Lung (tissue), 12 donors: ENCODE data around the gene CELSR1. TPM values are rescaled to one million over a fixed set of nuclear protein-coding genes. Genes with fewer than 3 reads are reported as not detected.

ENCODE experiments used
- ATAC-seq: fragments of 200-7000 bp; cut with Tn5 transposase; one replicate; pipeline ENCODE4 v1.9.1; 2020; ENCODE audit warnings: moderate number of reproducible peaks; ENCODE audit not compliant: insufficient read depth, low FRiP score
- DNase-seq, 3 donors: peaks; one replicate each; pipeline ENCODE4 v3.0.0-alpha.2; 2013 to 2017
- H3K27ac ChIP-seq, 2 donors: one replicate each; pipeline ENCODE4 v1.5.1; 2013; ENCODE audit warnings: mild to moderate bottlenecking in 2 of 2, moderate library complexity in 2 of 2, control low read depth in 1 of 2, inconsistent platforms in 1 of 2, low read depth in 1 of 2, low read length in 1 of 2
- H3K27me3 ChIP-seq, 3 donors: one replicate each; pipeline ENCODE4 v1.5.1; 2013; ENCODE audit warnings: low read length in 2 of 3; ENCODE audit not compliant: control insufficient read depth in 3 of 3, insufficient read depth in 3 of 3
- H3K36me3 ChIP-seq, 4 donors: one replicate each; pipeline ENCODE4 v1.5.1; 2013; ENCODE audit warnings: low read length in 4 of 4, mild to moderate bottlenecking in 1 of 4, moderate library complexity in 1 of 4; ENCODE audit not compliant: control insufficient read depth in 4 of 4, insufficient read depth in 4 of 4
- H3K4me1 ChIP-seq, 5 donors: one replicate each; pipeline ENCODE4 v1.5.1; 2013; ENCODE audit warnings: low read length in 5 of 5, mild to moderate bottlenecking in 2 of 5, moderate library complexity in 1 of 5; ENCODE audit not compliant: control insufficient read depth in 5 of 5, insufficient read depth in 5 of 5
- H3K4me3 ChIP-seq: one replicate; pipeline ENCODE4 v1.5.1; 2013; ENCODE audit warnings: mild to moderate bottlenecking, control low read depth, moderate library complexity
- H3K9ac ChIP-seq, 2 donors: one replicate each; pipeline ENCODE4 v1.5.1; 2013; ENCODE audit warnings: low read length in 2 of 2, control low read depth in 1 of 2; ENCODE audit not compliant: insufficient read depth in 1 of 2
- H3K9me3 ChIP-seq, 4 donors: one replicate each; pipeline ENCODE4 v1.5.1; 2013; ENCODE audit warnings: low read length in 3 of 4, mild to moderate bottlenecking in 1 of 4, moderate library complexity in 1 of 4; ENCODE audit not compliant: control insufficient read depth in 4 of 4, insufficient read depth in 3 of 4
- CTCF ChIP-seq: IDR thresholded peaks from 2 replicates; pipeline ENCODE4 v1.5.1; 2012; ENCODE audit warnings: mild to moderate bottlenecking; ENCODE audit errors: control extremely low read depth, extremely low read depth
- WGBS, 2 donors: extraction: QIAGEN DNeasy Blood & Tissue Kit; methylation state at CpG; one replicate each; pipeline ENCODE4 v1.1.7; 2013; 5-methylcytosine and 5-hydroxymethylcytosine counted together
- polyA plus RNA-seq, 2 donors: library from polyadenylated mRNA; stranded (reverse); fragments of 200-250 nt; gene quantifications; one replicate each; pipeline ENCODE4 v1.2.1, GENCODE V29; 2013
- total RNA-seq, 2 donors: library from RNA; depleted of rRNA in 1 of 2; stranded (reverse); fragments of >200 nt in 1 of 2; gene quantifications; one replicate each; pipeline ENCODE4 v1.2.1, GENCODE V29; 2014 to 2021
- donor health status: control.
- donor health status: control.
- donor health status: Bipolar disorder and iron deficiency.
- donor health status: healthy.
- donor health status: DM: yes; HTN: yes; CAD: no.

Gene CELSR1
- total and polyA plus RNA-seq, 4 donors, result 14.0 to 65.9 (median 32.7) TPM

DNA sequence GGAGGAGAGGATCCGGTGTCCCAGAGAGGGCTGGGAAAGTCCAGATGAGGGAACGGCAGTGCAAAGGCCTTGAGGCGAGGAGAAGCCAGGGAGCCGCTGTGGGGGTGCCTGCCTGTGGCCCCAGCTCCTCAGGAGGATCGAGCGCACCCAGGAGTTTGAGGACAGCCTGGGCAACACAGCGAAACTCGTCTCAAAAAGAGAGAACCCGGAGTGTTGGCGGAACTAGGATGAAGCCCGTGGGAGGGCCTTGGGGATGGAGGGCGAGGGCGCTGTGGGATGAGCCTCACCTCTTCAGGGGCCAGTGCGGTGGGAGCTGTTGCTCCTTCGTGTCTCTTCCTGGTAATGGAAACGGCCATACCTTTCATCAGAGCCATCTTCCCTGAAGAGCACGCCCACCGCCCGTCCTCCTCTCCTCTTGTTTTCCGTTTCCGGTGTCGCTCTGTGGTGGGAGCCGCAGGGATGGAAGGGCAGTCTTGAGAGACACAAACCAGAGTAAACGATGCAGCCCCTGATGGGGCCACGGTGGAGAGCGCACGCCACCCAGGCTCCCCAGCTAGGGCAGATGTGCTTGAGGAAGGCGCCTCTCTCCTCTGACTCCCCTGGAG lies 186.2 kb downstream of the CELSR1 start:
- DNase-seq (no peak), ATAC-seq (no peak)
- no peak for TF ChIP-seq CTCF
- Histone ChIP-seq H3K9me3 (no peaks in the 10 kb centered on the region), H3K27me3 (no peaks in the 10 kb centered on the region), H3K27ac (no peak overlapping the region), H3K9ac (no peak overlapping the region), H3K4me3 (no peak overlapping the region), H3K36me3 (peaks cover 8 to 78% (median 45%) of the 10 kb centered on the region in 4 donors), H3K4me1 (peaks cover 0 to 3% (median 0%) of the 10 kb centered on the region in 5 donors)
- 86 to 95% methylated on average over 28 of the region's 28 CpGs for WGBS, 2 donors

DNA sequence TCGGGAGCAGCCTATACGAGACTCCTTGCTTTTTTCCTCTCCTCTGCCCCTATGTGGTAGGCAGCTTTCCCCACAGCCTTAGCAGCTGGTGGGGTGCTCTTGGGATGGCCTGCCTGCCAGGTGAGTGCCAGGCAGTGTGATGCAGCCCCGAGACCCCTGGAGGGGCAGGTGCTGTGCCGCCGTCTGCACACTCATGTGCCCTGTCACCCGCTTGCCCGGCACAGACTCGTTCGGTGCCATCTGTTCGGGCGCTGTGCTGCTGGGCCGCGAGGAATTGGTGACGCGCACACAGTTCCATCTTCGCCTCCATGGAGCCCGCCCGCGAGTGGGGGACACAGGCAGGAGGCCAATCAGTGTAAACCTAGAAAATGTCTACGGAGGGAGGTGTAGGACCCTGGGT lies 186.8 kb downstream of the CELSR1 start:
- H3K9ac ChIP-seq, result no peak overlapping the region
- no peak for DNase-seq
- H3K27ac ChIP-seq, result no peak overlapping the region
- no peak for ATAC-seq
- peaks cover 0 to 3% (median 0%) of the 10 kb centered on the region in 5 donors for H3K4me1 ChIP-seq
- H3K9me3 ChIP-seq, result no peaks in the 10 kb centered on the region
- TF ChIP-seq CTCF, result no peak
- peaks cover 8 to 74% (median 44%) of the 10 kb centered on the region in 4 donors for H3K36me3 ChIP-seq
- no peak overlapping the region for H3K4me3 ChIP-seq
- 95 to 97% methylated on average over 20 of the region's 20 CpGs for WGBS, 2 donors
- no peaks in the 10 kb centered on the region for H3K27me3 ChIP-seq

- Histone ChIP-seq H3K9ac (no peak overlapping the region), H3K27me3 (no peaks in the 10 kb centered on the region), H3K9me3 (no peaks in the 10 kb centered on the region), H3K4me1 (peaks cover 0 to 3% (median 0%) of the 10 kb centered on the region in 5 donors), H3K27ac (no peak overlapping the region), H3K36me3 (peaks cover 8 to 75% (median 44%) of the 10 kb centered on the region in 4 donors), H3K4me3 (no peak overlapping the region)
- TF ChIP-seq CTCF, result no peak
- no peak for DNase-seq
- ATAC-seq, result no peak
- 89 to 90% methylated on average over 7 of the region's 7 CpGs for WGBS, 2 donors
These were observed 187.3 kb downstream of the CELSR1 start for GRCh38 chr22:46350121-46350520.

DNA sequence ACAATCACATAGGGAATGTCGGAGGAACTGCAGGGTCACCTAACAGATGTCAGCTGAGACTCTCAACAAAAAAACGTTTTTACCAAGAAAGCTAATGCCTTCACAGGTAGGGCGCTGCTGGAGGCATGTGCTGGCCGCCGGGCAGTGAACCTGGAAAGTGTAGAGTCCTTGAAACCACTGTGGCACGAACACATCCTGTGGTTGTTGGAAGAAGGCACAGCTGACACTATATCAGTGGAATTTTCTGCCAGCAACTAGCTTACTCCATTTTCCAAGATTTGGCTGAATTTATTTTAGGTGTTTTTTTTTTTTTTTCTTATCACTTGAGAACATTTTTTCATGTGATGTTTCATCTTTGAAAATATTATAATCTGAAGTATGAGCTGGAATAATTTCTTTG lies 187.7 kb downstream of the CELSR1 start:
- no peak for DNase-seq
- TF ChIP-seq CTCF, result no peak
- peaks cover 0 to 3% (median 0%) of the 10 kb centered on the region in 5 donors for H3K4me1 ChIP-seq
- no peaks in the 10 kb centered on the region for H3K27me3 ChIP-seq
- WGBS, 2 donors, result 83 to 91% methylated on average over 6 of the region's 6 CpGs
- peaks cover 9 to 76% (median 43%) of the 10 kb centered on the region in 4 donors for H3K36me3 ChIP-seq
- H3K9me3 ChIP-seq, result no peaks in the 10 kb centered on the region
- peak overlapping the region in 1 of 2 donors; percentile 36 for H3K27ac ChIP-seq
- no peak for ATAC-seq
- H3K4me3 ChIP-seq, result no peak overlapping the region
- no peak overlapping the region for H3K9ac ChIP-seq
